ENCODE data around the gene FIZ1.

FIZ1 gene

GRCh38 chr19:55602104-55603001 is 3.0 kb upstream of the FIZ1 start:
- Histone ChIP-seq H3K36me3 (ENCODE audit: insufficient read depth, insufficient read length, low read length) (peaks cover 15% of the 10 kb centered on the region), H3K4me1 (ENCODE audit: insufficient read depth, insufficient read length) (no peaks in the 10 kb centered on the region), H3K27me3 (ENCODE audit: insufficient read depth, insufficient read length) (no peaks in the 10 kb centered on the region), H3K4me3 (ENCODE audit: insufficient read length, low read depth) (no peak overlapping the region), H3K9me3 (ENCODE audit: insufficient read depth, low read length) (no peaks in the 10 kb centered on the region), H3K9ac (ENCODE audit: insufficient read length, low read depth) (no peak overlapping the region)
- no peak for DNase-seq (ENCODE audit: low read depth, low spot score)
- no peak for TF ChIP-seq YY1 (IDR thresholded peaks at IDR 0.05; ENCODE audit: insufficient read depth, insufficient read length)
- no peak for TF ChIP-seq ZNF274 (IDR thresholded peaks at IDR 0.05; ENCODE audit: low read depth, low read length)

- TF ChIP-seq YY1 (IDR thresholded peaks at IDR 0.05; ENCODE audit: insufficient read depth, insufficient read length) (no peak), SUZ12 (IDR thresholded peaks at IDR 0.05; ENCODE audit: extremely low read depth, insufficient read depth, insufficient read length) (no peak), ZNF274 (IDR thresholded peaks at IDR 0.05; ENCODE audit: low read depth, low read length) (no peak)
- no peak for DNase-seq (ENCODE audit: low read depth, low spot score)
- Histone ChIP-seq H3K4me3 (ENCODE audit: insufficient read length, low read depth) (peak overlapping the region; percentile 57), H3K9me3 (ENCODE audit: insufficient read depth, low read length) (no peaks in the 10 kb centered on the region), H3K9ac (ENCODE audit: insufficient read length, low read depth) (peak overlapping the region; percentile 80), H3K36me3 (ENCODE audit: insufficient read depth, insufficient read length, low read length) (peaks cover 15% of the 10 kb centered on the region), H3K27me3 (ENCODE audit: insufficient read depth, insufficient read length) (no peaks in the 10 kb centered on the region), H3K4me1 (ENCODE audit: insufficient read depth, insufficient read length) (no peaks in the 10 kb centered on the region)
Observed at GRCh38 chr19:55601084-55601483, 1.8 kb upstream of the FIZ1 start.

- no peak for TF ChIP-seq SUZ12 (IDR thresholded peaks at IDR 0.05; ENCODE audit: extremely low read depth, insufficient read depth, insufficient read length)
- Histone ChIP-seq H3K4me3 (ENCODE audit: insufficient read length, low read depth) (peak overlapping the region; percentile 57), H3K4me1 (ENCODE audit: insufficient read depth, insufficient read length) (no peaks in the 10 kb centered on the region), H3K36me3 (ENCODE audit: insufficient read depth, insufficient read length, low read length) (peaks cover 20% of the 10 kb centered on the region), H3K9me3 (ENCODE audit: insufficient read depth, low read length) (no peaks in the 10 kb centered on the region), H3K27me3 (ENCODE audit: insufficient read depth, insufficient read length) (no peaks in the 10 kb centered on the region), H3K9ac (ENCODE audit: insufficient read length, low read depth) (peak overlapping the region; percentile 80)
- DNase-seq (ENCODE audit: low read depth, low spot score) = no peak
Observed at GRCh38 chr19:55600662-55601028, 1.3 kb upstream of the FIZ1 start.

- peak; percentile 93 for TF ChIP-seq YY1 (IDR thresholded peaks at IDR 0.05; ENCODE audit: insufficient read depth, insufficient read length)
- TF ChIP-seq SUZ12 (IDR thresholded peaks at IDR 0.05; ENCODE audit: extremely low read depth, insufficient read depth, insufficient read length) = no peak
- no peak for TF ChIP-seq ZNF274 (IDR thresholded peaks at IDR 0.05; ENCODE audit: low read depth, low read length)
- Histone ChIP-seq H3K4me1 (ENCODE audit: insufficient read depth, insufficient read length) (no peaks in the 10 kb centered on the region), H3K9me3 (ENCODE audit: insufficient read depth, low read length) (no peaks in the 10 kb centered on the region), H3K27me3 (ENCODE audit: insufficient read depth, insufficient read length) (no peaks in the 10 kb centered on the region), H3K9ac (ENCODE audit: insufficient read length, low read depth) (peak within 1 kb of the TSS; percentile 97), H3K4me3 (ENCODE audit: insufficient read length, low read depth) (peak within 1 kb of the TSS; percentile 75), H3K36me3 (ENCODE audit: insufficient read depth, insufficient read length, low read length) (peaks cover 26% of the 10 kb centered on the region)
- DNase-seq (ENCODE audit: low read depth, low spot score) = peak; percentile 54
Observed at GRCh38 chr19:55599842-55600661, 735 bp upstream of the FIZ1 start, which contains the start of gene ZNF524. Gene ZNF524, plus strand, starts transcription at chr19:55600288. Its CDS starts 1,825 bp downstream, at chr19:55602113.

- H3K4me3 ChIP-seq (ENCODE audit: insufficient read length, low read depth) = peak overlapping the region; percentile 75
- H3K9me3 ChIP-seq (ENCODE audit: insufficient read depth, low read length) = no peaks in the 10 kb centered on the region
- peaks cover 31% of the 10 kb centered on the region for H3K36me3 ChIP-seq (ENCODE audit: insufficient read depth, insufficient read length, low read length)
- H3K9ac ChIP-seq (ENCODE audit: insufficient read length, low read depth) = peak overlapping the region; percentile 77
- H3K4me1 ChIP-seq (ENCODE audit: insufficient read depth, insufficient read length) = no peaks in the 10 kb centered on the region
- DNase-seq (ENCODE audit: low read depth, low spot score) = peak; percentile 89
- H3K27me3 ChIP-seq (ENCODE audit: insufficient read depth, insufficient read length) = no peaks in the 10 kb centered on the region
- TF ChIP-seq SUZ12 (IDR thresholded peaks at IDR 0.05; ENCODE audit: extremely low read depth, insufficient read depth, insufficient read length) (no peak), YY1 (IDR thresholded peaks at IDR 0.05; ENCODE audit: insufficient read depth, insufficient read length) (no peak), ZNF274 (IDR thresholded peaks at IDR 0.05; ENCODE audit: low read depth, low read length) (no peak)
Observed at GRCh38 chr19:55598719-55599467, 424 bp downstream of the FIZ1 start.

GRCh38 chr19:55598034-55598433 is 1.3 kb downstream of the FIZ1 start:
- H3K4me3 ChIP-seq (ENCODE audit: insufficient read length, low read depth) = no peak overlapping the region
- H3K9me3 ChIP-seq (ENCODE audit: insufficient read depth, low read length) = no peaks in the 10 kb centered on the region
- peaks cover 37% of the 10 kb centered on the region for H3K36me3 ChIP-seq (ENCODE audit: insufficient read depth, insufficient read length, low read length)
- H3K4me1 ChIP-seq (ENCODE audit: insufficient read depth, insufficient read length) = no peaks in the 10 kb centered on the region
- no peaks in the 10 kb centered on the region for H3K27me3 ChIP-seq (ENCODE audit: insufficient read depth, insufficient read length)
- H3K9ac ChIP-seq (ENCODE audit: insufficient read length, low read depth) = no peak overlapping the region
- no peak for DNase-seq (ENCODE audit: low read depth, low spot score)
- TF ChIP-seq YY1 (IDR thresholded peaks at IDR 0.05; ENCODE audit: insufficient read depth, insufficient read length) (no peak), ZNF274 (IDR thresholded peaks at IDR 0.05; ENCODE audit: low read depth, low read length) (no peak), SUZ12 (IDR thresholded peaks at IDR 0.05; ENCODE audit: extremely low read depth, insufficient read depth, insufficient read length) (no peak)

All from NT2/D1 (cell line).